H1 (cell line): Measurements from ENCODE around the gene CEBPE. TPM values are rescaled to one million over a fixed set of nuclear protein-coding genes. Genes with fewer than 3 reads are reported as not detected.

ENCODE experiments used
- KDM5A ChIP-seq: fragments of 200-600 bp; IDR thresholded peaks from 2 replicates; pipeline ENCODE4 v1.7.1; 2012; ENCODE audit warnings: mild to moderate bottlenecking, low read length, inconsistent platforms, mixed read lengths
- polyA plus RNA-seq, 7 experiments: library from polyadenylated mRNA; depleted of rRNA in 3 of 7; stranded (reverse) in 5 of 7; unstranded in 2 of 7; fragments of >200 nt in 5 of 7; fragments of 200-250 nt in 2 of 7; gene quantifications; 1 replicate in 5 of 7; 2 replicates in 1 of 7; 4 replicates in 1 of 7; pipeline versions ENCODE4 v1.2.1 to v1.2.3, GENCODE V29; 2011 to 2013; ENCODE audit warnings: missing spikeins in 2 of 7, mixed read lengths in 2 of 7
- total RNA-seq: library from RNA; stranded (reverse); fragmentation: NEBNext Ultra II Directional; extraction: Animal tissue kit (Norgen Biotek cat#: 25700); gene quantifications from 2 replicates; pipeline ENCODE4 v1.2.1, GENCODE V29; 2021

The CEBPE gene
- total and polyA plus RNA-seq, 2 of the 8 experiments (the other 6 are each of a cell fraction or from before 2014, with no cell fraction given), result 0.05 TPM; not detected in 1

GRCh38 chr14:23103581-23103980, 15.5 kb downstream of the CEBPE start (continued):
- no peak for TF ChIP-seq KDM5A
